Measurements from ENCODE around the gene HS2ST1. TPM values are rescaled to one million over a fixed set of nuclear protein-coding genes. Genes with fewer than 3 reads are reported as not detected.

HS2ST1 gene
- total RNA-seq, 1 donor from 2014 or later, result 19.0 TPM

- Histone ChIP-seq H3K4me1 (peaks cover 38% of the 10 kb centered on the region), H3K27me3 (ENCODE audit: low read depth) (no peaks in the 10 kb centered on the region), H3K4me3 (no peak overlapping the region), H3K9me3 (no peaks in the 10 kb centered on the region), H3K36me3 (no peaks in the 10 kb centered on the region), H3K27ac (no peak overlapping the region)
- DNase-seq (no peak), ATAC-seq (no peak)
- no peak for TF ChIP-seq CTCF (IDR thresholded peaks at IDR 0.05)
- intact Hi-C loops (cut with DNase I), result no loop called here
These were observed 233.4 kb downstream of the HS2ST1 start for GRCh38 chr1:87147851-87148250.

- Histone ChIP-seq H3K36me3 (no peaks in the 10 kb centered on the region), H3K27ac (peak overlapping the region; percentile 21), H3K27me3 (ENCODE audit: low read depth) (no peaks in the 10 kb centered on the region), H3K9me3 (no peaks in the 10 kb centered on the region), H3K4me3 (no peak overlapping the region), H3K4me1 (peaks cover 38% of the 10 kb centered on the region)
- ATAC-seq (no peak), DNase-seq (no peak)
- intact Hi-C loops (cut with DNase I), result no loop called here
- TF ChIP-seq CTCF (IDR thresholded peaks at IDR 0.05), result no peak
These were observed 234.2 kb downstream of the HS2ST1 start for GRCh38 chr1:87148661-87149060.

GRCh38 chr1:87149241-87150041 lies 235.0 kb downstream of the HS2ST1 start:
- TF ChIP-seq CTCF (IDR thresholded peaks at IDR 0.05), result no peak
- Histone ChIP-seq H3K36me3 (no peaks in the 10 kb centered on the region), H3K4me1 (peaks cover 38% of the 10 kb centered on the region), H3K27ac (peak overlapping the region; percentile 21), H3K4me3 (no peak overlapping the region), H3K27me3 (ENCODE audit: low read depth) (no peaks in the 10 kb centered on the region), H3K9me3 (no peaks in the 10 kb centered on the region)
- DNase-seq (no peak), ATAC-seq (no peak)
- intact Hi-C loops (cut with DNase I), result no loop called here

GRCh38 chr1:87150143-87150542 lies 235.7 kb downstream of the HS2ST1 start:
- no peaks in the 10 kb centered on the region for H3K36me3 ChIP-seq
- DNase-seq (no peak), ATAC-seq (no peak)
- H3K27ac ChIP-seq, result no peak overlapping the region
- H3K9me3 ChIP-seq, result no peaks in the 10 kb centered on the region
- intact Hi-C loops (cut with DNase I), result no loop called here
- TF ChIP-seq CTCF (IDR thresholded peaks at IDR 0.05), result no peak
- no peaks in the 10 kb centered on the region for H3K27me3 ChIP-seq (ENCODE audit: low read depth)
- H3K4me3 ChIP-seq, result no peak overlapping the region
- peaks cover 38% of the 10 kb centered on the region for H3K4me1 ChIP-seq

- TF ChIP-seq CTCF (IDR thresholded peaks at IDR 0.05), result peak; percentile 55
- Histone ChIP-seq H3K27me3 (ENCODE audit: low read depth) (no peaks in the 10 kb centered on the region), H3K4me1 (peaks cover 38% of the 10 kb centered on the region), H3K9me3 (no peaks in the 10 kb centered on the region), H3K36me3 (no peaks in the 10 kb centered on the region), H3K27ac (peak overlapping the region; percentile 37), H3K4me3 (peak overlapping the region; percentile 45)
- peak; percentile 87 to 92 for ATAC-seq
- intact Hi-C loops (cut with DNase I), result no loop called here
- peak; percentile 75 for DNase-seq
These were observed 237.3 kb downstream of the HS2ST1 start for GRCh38 chr1:87151500-87152421.
